SU-DHL-6 (cell line): ENCODE data around the gene SRSF5.

ENCODE experiments used
- H2AFZ ChIP-seq: fragments of 200-600 bp; sonication (generic); 2 replicates; pipeline ENCODE4 v1.6.1; 2014; ENCODE audit warnings: low read depth, mild to moderate bottlenecking, moderate library complexity, mixed read lengths, antibody characterized with exemption, low read length; ENCODE audit not compliant: severe bottlenecking
- H3F3A ChIP-seq: fragments of 200-600 bp; shearing (Covaris generic); 2 replicates; pipeline ENCODE4 v1.6.0; 2016; ENCODE audit warnings: antibody characterized with exemption, mild to moderate bottlenecking; ENCODE audit not compliant: insufficient read depth
- H3K27ac ChIP-seq: fragments of 200-600 bp; sonication (generic); 2 replicates; pipeline ENCODE4 v1.5.1; 2016; ENCODE audit warnings: low read depth, mild to moderate bottlenecking, low read length, moderate library complexity, mixed read lengths
- H3K27me3 ChIP-seq: fragments of 200-600 bp; sonication (generic), shearing (Covaris generic); 2 replicates; pipeline ENCODE4 v1.6.0; 2014; ENCODE audit warnings: mild to moderate bottlenecking, low read length
- H3K36me3 ChIP-seq: fragments of 200-600 bp; sonication (generic); 2 replicates; pipeline ENCODE4 v1.6.1; 2014; ENCODE audit warnings: mild to moderate bottlenecking, low read length, mixed read lengths
- H3K4me2 ChIP-seq: fragments of 300-600, 200-600 bp; shearing (Covaris generic), sonication (generic); 2 replicates; pipeline ENCODE4 v1.6.0; 2014; ENCODE audit warnings: low read length, low read depth, mild to moderate bottlenecking; ENCODE audit not compliant: poor library complexity, severe bottlenecking
- H3K4me3 ChIP-seq: fragments of 200-600 bp; sonication (generic); 2 replicates; pipeline ENCODE4 v1.5.1; 2014; ENCODE audit warnings: antibody characterized with exemption, low read length, mild to moderate bottlenecking, mixed read lengths; ENCODE audit not compliant: insufficient read depth, poor library complexity, severe bottlenecking
- H3K79me2 ChIP-seq: fragments of 200-600 bp; sonication (generic); 2 replicates; pipeline ENCODE4 v1.6.1; 2014; ENCODE audit warnings: mild to moderate bottlenecking, low read length, moderate library complexity; ENCODE audit not compliant: insufficient read depth
- H3K9ac ChIP-seq: fragments of 200-600 bp; sonication (generic); 2 replicates; pipeline ENCODE4 v1.7.0; 2014; ENCODE audit warnings: mild to moderate bottlenecking, low read length
- H3K9me2 ChIP-seq: fragments of 200-600 bp; sonication (generic); replicated peaks from 2 replicates; pipeline ENCODE4 v1.6.1; 2014; ENCODE audit warnings: low read length; ENCODE audit not compliant: insufficient read depth
- H3K9me3 ChIP-seq: fragments of 200-600 bp; sonication (generic); 2 replicates; pipeline ENCODE4 v1.6.1; 2014; ENCODE audit warnings: low read length, mixed read lengths; ENCODE audit not compliant: insufficient read depth
- H4K20me1 ChIP-seq: fragments of 200-600 bp; sonication (generic); 2 replicates; pipeline ENCODE4 v1.6.1; 2014; ENCODE audit warnings: low read depth, mild to moderate bottlenecking, antibody characterized with exemption, low read length, moderate library complexity, mixed read lengths
- CTCF ChIP-seq: fragments of 200-600 bp; sonication (generic); IDR thresholded peaks from one replicate; pipeline ENCODE4 v1.5.1; 2017; ENCODE audit warnings: antibody characterized with exemption, mild to moderate bottlenecking, low read length, moderate library complexity; ENCODE audit not compliant: insufficient read depth, poor library complexity, severe bottlenecking
- EZH2phosphoT487 ChIP-seq: fragments of 200-600 bp; sonication (generic), shearing (Covaris generic); conservative IDR thresholded peaks from 2 replicates; pipeline ENCODE4 v1.6.1; 2018; ENCODE audit warnings: mild to moderate bottlenecking, antibody characterized with exemption, low read length, moderate library complexity, mixed read lengths

The SRSF5 gene

DNA sequence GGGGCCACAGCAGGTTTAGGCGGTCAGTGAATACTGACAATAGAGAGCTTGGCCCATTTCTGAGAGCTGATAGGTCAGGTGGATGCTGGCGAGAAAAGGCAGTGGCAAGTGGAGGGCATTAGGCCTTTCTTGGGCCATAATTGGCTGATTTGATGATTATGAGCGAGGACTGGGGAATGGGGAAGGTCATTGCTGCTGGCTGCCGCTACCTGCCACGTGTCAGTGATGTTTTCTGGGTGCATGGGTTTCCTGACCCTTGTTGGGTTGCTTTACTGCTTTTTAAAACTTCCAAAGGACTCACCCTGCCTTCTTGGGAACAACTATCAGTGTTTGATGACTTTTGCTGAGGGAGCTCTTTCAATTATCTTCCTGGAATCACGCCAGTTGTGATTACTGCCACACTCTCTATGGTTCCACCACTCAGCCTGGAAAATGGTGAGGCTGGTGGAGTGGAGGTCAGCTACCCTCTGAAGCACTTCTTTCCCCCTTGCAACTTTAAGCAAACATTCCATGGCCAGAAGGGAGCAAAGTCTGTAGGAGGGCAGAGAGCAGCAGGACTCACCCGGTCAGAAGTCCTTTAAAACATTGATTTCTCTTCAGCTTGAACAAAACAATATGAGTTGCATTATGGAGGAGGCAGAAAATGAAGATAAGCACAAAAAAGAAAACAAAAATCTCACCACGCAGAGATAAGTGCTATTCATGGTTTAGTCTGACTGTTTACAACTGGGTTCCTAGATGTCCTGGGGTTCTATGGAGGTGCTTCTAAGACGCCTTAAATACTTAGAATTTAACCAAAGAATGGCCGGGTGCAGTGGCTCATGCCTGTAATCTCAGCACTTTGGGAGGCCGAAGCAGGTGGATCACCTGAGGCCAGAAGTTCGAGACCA lies 42.2 kb downstream of the SRSF5 start:
- Histone ChIP-seq H3K79me2 (no peaks in the 10 kb centered on the region), H3K27ac (no peak overlapping the region), H3F3A (no peaks in the 10 kb centered on the region), H3K36me3 (no peaks in the 10 kb centered on the region), H2AFZ (no peak overlapping the region), H3K9me3 (no peaks in the 10 kb centered on the region), H3K4me2 (no peak overlapping the region), H3K27me3 (no peaks in the 10 kb centered on the region), H3K9me2 (no peaks in the 10 kb centered on the region), H3K4me3 (no peak overlapping the region), H3K9ac (no peak overlapping the region), H4K20me1 (no peaks in the 10 kb centered on the region)
- no peak for TF ChIP-seq EZH2phosphoT487
- no peak for TF ChIP-seq CTCF

DNA sequence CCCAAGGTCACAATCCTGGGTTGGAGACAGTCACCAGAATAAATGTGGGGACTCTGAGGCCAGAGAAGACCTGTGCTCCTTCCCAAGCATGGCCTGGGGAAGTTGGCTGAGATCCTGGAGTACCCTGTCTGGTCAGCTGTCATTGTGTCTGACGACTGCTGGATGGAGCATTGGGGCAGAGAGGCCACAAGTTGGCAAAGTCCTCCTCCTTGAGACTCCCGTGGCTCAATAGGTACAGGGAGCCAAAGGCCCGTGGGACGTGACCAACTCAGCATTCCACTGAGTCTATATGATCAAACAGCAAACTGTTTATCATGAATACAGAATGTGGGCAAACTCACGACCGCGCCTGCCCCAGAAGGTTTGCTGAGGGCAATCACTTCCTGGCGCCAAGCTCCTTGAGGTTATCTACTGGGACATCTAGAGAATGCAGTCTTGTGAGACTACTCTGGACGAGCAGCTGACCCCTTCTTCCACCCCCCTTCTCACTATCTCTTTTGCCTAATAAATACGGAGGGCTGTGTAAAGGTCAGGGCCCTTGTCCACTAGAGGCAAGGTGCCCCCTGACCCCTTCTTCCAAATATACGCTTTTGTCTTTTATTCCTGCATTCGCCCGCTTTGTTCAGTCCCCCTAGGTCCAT lies 44.4 kb downstream of the SRSF5 start:
- H3K79me2 ChIP-seq, result no peaks in the 10 kb centered on the region
- no peaks in the 10 kb centered on the region for H3K27me3 ChIP-seq
- no peak overlapping the region for H2AFZ ChIP-seq
- no peak overlapping the region for H3K9ac ChIP-seq
- no peaks in the 10 kb centered on the region for H3K9me3 ChIP-seq
- H3K36me3 ChIP-seq, result no peaks in the 10 kb centered on the region
- H3K27ac ChIP-seq, result no peak overlapping the region
- H3K9me2 ChIP-seq, result no peaks in the 10 kb centered on the region
- no peaks in the 10 kb centered on the region for H3F3A ChIP-seq
- H3K4me3 ChIP-seq, result no peak overlapping the region
- TF ChIP-seq EZH2phosphoT487 (no peak), CTCF (no peak)
- no peak overlapping the region for H3K4me2 ChIP-seq
- no peaks in the 10 kb centered on the region for H4K20me1 ChIP-seq

- H3K4me2 ChIP-seq, result no peak overlapping the region
- no peak overlapping the region for H3K9ac ChIP-seq
- H4K20me1 ChIP-seq, result no peaks in the 10 kb centered on the region
- no peaks in the 10 kb centered on the region for H3K27me3 ChIP-seq
- H3K9me3 ChIP-seq, result no peaks in the 10 kb centered on the region
- no peak overlapping the region for H3K4me3 ChIP-seq
- no peak overlapping the region for H2AFZ ChIP-seq
- TF ChIP-seq CTCF, result no peak
- no peaks in the 10 kb centered on the region for H3F3A ChIP-seq
- H3K36me3 ChIP-seq, result no peaks in the 10 kb centered on the region
- H3K79me2 ChIP-seq, result no peaks in the 10 kb centered on the region
- H3K9me2 ChIP-seq, result no peaks in the 10 kb centered on the region
- no peak overlapping the region for H3K27ac ChIP-seq
Observed at GRCh38 chr14:69811868-69812252, 44.9 kb downstream of the SRSF5 start.
